OCI-LY3 (cell line): Measurements from ENCODE around the gene DNAJC5.
A peak's percentile ranks its signal among the peaks of the same experiment; 100 is the strongest.

ENCODE experiments used
- H2AFZ ChIP-seq: fragments of 200-600, 300-600 bp; shearing (Covaris generic); 2 replicates; pipeline ENCODE4 v1.6.0; 2014; ENCODE audit warnings: antibody characterized with exemption, low read depth, low read length
- H3K27ac ChIP-seq: fragments of 200-600, 300-600 bp; sonication (generic); 2 replicates; pipeline ENCODE4 v1.5.1; 2014; ENCODE audit warnings: mild to moderate bottlenecking, low read length, moderate library complexity, mixed read lengths
- H3K27me3 ChIP-seq: fragments of 200-600, 300-600 bp; sonication (generic); 2 replicates; pipeline ENCODE4 v1.6.1; 2014; ENCODE audit warnings: low read depth, low read length, mixed read lengths
- H3K36me3 ChIP-seq: fragments of 200-600, 300-600 bp; sonication (generic); replicated peaks from 2 replicates; pipeline ENCODE3; 2014; ENCODE audit warnings: low read depth, low read length, mixed read lengths
- H3K4me1 ChIP-seq: fragments of 300-600, 200-600 bp; sonication (generic); 2 replicates; pipeline ENCODE4 v1.6.1; 2014; ENCODE audit warnings: low read length, mixed read lengths
- H3K4me2 ChIP-seq: fragments of 200-600, 300-600 bp; sonication (generic); 2 replicates; pipeline ENCODE4 v1.6.1; 2014; ENCODE audit warnings: low read length, mixed read lengths
- H3K4me3 ChIP-seq: fragments of 300-600, 200-600 bp; sonication (generic); 2 replicates; pipeline ENCODE4 v1.5.1; 2014; ENCODE audit warnings: antibody characterized with exemption, mild to moderate bottlenecking, low read length, moderate library complexity
- H3K79me2 ChIP-seq: fragments of 300-600, 200-600 bp; shearing (Covaris generic); 2 replicates; pipeline ENCODE4 v1.6.1; 2014; ENCODE audit warnings: mild to moderate bottlenecking, low read length, mixed read lengths
- H3K9ac ChIP-seq: fragments of 300-600, 200-600 bp; shearing (Covaris generic); 2 replicates; pipeline ENCODE4 v1.6.0; 2014; ENCODE audit warnings: mild to moderate bottlenecking, low read length, moderate library complexity
- H3K9me3 ChIP-seq: fragments of 200-600, 300-600 bp; shearing (Covaris generic); 2 replicates; pipeline ENCODE4 v1.6.1; 2014; ENCODE audit warnings: low read length, mixed read lengths; ENCODE audit not compliant: insufficient read depth
- H4K20me1 ChIP-seq: fragments of 200-600, 300-600 bp; sonication (generic); 2 replicates; pipeline ENCODE4 v1.6.1; 2016; ENCODE audit warnings: low read length, mixed read lengths; ENCODE audit not compliant: insufficient read depth
- EZH2phosphoT487 ChIP-seq: fragments of 200-600 bp; shearing (Covaris generic); IDR thresholded peaks from 2 replicates; pipeline ENCODE4 v1.6.1; 2018; ENCODE audit warnings: antibody characterized with exemption, mixed run types, low read depth
- TF ChIP-seq, protein P1 (sequence below): fragments of 200-600, 300-600 bp; sonication (generic); IDR thresholded peaks from 2 replicates; pipeline ENCODE4 v1.5.1; 2014; ENCODE audit warnings: antibody characterized with exemption, low read length, low read depth

DNAJC5 gene

DNA sequence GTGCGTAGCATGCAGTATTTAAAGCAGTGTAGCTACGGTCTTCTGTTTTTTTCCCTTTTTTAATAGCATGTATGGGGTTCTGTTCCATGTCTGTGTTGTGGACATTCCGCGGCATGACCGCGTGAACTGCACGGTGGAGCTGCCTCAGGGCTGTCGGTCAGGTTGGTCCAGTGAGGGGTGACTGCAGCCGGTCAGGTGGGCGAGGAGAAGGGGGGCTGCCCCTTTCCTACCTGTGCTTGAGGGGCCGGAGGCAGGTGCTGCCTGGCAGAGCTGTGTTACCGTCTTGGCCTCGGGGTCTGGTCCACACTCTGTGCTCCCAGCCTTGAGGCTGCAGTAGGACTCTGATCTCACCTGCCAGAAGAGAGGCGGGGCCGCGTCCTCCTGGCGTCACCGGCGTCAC is 36.8 kb downstream of the DNAJC5 start:
- H3K27me3 ChIP-seq: no peaks in the 10 kb centered on the region
- peaks cover 55% of the 10 kb centered on the region for H3K36me3 ChIP-seq
- H3K9me3 ChIP-seq: no peaks in the 10 kb centered on the region
- H3K4me2 ChIP-seq: no peak overlapping the region
- H3K27ac ChIP-seq: no peak overlapping the region
- H3K9ac ChIP-seq: no peak overlapping the region
- H3K4me1 ChIP-seq: no peaks in the 10 kb centered on the region
- peaks cover 7% of the 10 kb centered on the region; the same call in 1 of the 2 replicates for H3K79me2 ChIP-seq
- H4K20me1 ChIP-seq: peaks cover 4% of the 10 kb centered on the region; the same call in 1 of the 2 replicates
- no peak for TF ChIP-seq EZH2phosphoT487
- TF ChIP-seq, protein P1, sequence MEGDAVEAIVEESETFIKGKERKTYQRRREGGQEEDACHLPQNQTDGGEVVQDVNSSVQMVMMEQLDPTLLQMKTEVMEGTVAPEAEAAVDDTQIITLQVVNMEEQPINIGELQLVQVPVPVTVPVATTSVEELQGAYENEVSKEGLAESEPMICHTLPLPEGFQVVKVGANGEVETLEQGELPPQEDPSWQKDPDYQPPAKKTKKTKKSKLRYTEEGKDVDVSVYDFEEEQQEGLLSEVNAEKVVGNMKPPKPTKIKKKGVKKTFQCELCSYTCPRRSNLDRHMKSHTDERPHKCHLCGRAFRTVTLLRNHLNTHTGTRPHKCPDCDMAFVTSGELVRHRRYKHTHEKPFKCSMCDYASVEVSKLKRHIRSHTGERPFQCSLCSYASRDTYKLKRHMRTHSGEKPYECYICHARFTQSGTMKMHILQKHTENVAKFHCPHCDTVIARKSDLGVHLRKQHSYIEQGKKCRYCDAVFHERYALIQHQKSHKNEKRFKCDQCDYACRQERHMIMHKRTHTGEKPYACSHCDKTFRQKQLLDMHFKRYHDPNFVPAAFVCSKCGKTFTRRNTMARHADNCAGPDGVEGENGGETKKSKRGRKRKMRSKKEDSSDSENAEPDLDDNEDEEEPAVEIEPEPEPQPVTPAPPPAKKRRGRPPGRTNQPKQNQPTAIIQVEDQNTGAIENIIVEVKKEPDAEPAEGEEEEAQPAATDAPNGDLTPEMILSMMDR: no peak
- no peak overlapping the region for H2AFZ ChIP-seq
- H3K4me3 ChIP-seq: no peak overlapping the region

DNA sequence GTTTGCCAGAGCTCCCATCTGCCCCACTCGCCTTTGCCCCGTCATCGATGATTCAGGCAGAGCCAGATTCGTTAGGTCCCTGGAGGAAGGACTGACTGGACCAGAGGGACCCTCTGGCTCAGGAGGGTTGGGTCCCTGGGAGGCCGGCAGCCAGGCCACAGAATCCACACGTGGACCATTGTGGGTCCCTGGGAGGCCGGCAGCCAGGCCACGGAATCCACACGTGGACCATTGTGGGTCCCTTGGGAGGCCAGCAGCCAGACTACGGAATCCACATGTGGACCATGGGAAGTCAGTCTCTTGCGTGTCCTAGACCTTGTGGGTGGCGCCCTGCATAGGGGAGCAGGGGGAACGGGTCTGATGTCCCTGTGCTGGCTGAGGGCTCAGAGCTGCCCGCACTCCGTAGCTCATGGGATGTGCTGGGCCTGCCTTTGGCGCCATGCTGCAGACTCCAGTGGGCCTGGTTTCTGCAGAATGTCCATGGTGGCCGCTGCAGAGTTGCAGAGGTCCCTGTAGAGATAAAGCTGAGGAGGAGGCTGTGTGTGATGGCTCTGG is 37.8 kb downstream of the DNAJC5 start:
- Histone ChIP-seq H3K4me1 (no peaks in the 10 kb centered on the region), H4K20me1 (no peaks in the 10 kb centered on the region), H2AFZ (no peak overlapping the region), H3K4me3 (no peak overlapping the region), H3K27me3 (no peaks in the 10 kb centered on the region), H3K79me2 (peaks cover 3% of the 10 kb centered on the region; the same call in 1 of the 2 replicates), H3K36me3 (peaks cover 52% of the 10 kb centered on the region), H3K9me3 (no peaks in the 10 kb centered on the region), H3K27ac (no peak overlapping the region), H3K9ac (no peak overlapping the region), H3K4me2 (no peak overlapping the region)
- no peak for TF ChIP-seq EZH2phosphoT487
- TF ChIP-seq, protein P1: no peak

DNA sequence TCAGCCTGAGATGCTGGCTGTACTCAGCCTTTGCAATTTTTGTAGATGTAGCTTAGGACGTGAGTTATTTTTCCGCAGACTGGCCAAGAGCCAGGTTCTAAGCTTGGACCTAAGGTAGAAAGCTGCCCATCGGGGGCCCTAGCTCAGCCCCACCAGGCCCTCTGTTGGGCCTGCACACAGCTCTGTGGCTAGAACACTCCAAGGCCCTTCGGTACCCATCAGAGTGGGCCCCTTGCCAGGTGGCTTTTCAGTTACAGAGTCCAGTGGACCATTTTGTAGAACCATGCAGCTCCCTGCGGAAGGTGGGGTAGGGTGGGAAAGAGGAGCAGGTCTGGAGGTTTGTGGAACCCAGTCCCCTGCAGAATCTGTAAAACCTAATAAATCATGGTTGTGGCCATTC is 38.7 kb downstream of the DNAJC5 start:
- Histone ChIP-seq H3K27ac (no peak overlapping the region), H3K4me3 (no peak overlapping the region), H3K27me3 (no peaks in the 10 kb centered on the region), H3K9me3 (no peaks in the 10 kb centered on the region), H4K20me1 (no peaks in the 10 kb centered on the region), H2AFZ (no peak overlapping the region), H3K4me1 (no peaks in the 10 kb centered on the region), H3K9ac (no peak overlapping the region), H3K4me2 (no peak overlapping the region), H3K79me2 (peaks cover 3% of the 10 kb centered on the region; the same call in 1 of the 2 replicates), H3K36me3 (peaks cover 45% of the 10 kb centered on the region)
- TF ChIP-seq, protein P1: no peak

DNA sequence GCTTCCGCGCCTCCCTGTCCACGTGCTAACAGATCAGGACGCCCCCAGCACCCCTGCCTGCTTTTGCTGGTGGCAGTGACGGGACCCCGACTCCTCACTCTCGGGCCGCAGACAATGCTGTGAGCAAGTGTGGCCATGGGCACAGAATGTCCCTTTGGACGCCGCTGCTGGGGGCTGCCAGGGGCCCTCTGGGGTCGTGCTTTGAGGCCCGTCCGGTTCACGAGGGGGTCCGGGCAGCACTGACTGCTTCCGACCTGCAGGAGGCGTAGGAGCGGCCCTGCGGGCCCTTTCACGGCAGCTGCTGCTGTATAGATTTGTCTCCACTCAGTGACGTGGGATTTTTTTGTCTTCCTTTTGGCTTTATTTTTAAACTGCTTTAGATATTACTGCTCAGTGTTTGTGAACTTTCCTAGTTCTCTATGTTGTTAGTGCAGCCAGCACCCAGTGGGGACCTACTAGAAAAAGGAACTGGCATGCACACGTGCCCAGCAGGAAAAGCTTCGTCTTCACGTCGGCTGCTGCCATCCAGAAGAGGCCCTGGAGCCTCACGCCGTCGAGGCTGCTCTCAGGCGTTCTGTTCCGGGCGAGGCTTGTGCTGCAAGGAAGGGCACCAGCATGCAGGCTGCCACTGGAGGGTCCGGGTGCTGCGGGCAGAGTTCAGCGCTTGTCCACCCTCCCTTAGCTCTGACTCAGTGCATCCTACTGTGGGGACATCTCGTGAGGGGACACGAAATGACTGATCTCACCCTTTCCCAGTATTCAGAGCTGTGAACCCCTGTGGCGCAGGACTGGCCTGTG is 39.5 kb downstream of the DNAJC5 start:
- Histone ChIP-seq H2AFZ (no peak overlapping the region), H4K20me1 (no peaks in the 10 kb centered on the region), H3K4me1 (no peaks in the 10 kb centered on the region), H3K27me3 (no peaks in the 10 kb centered on the region), H3K36me3 (peaks cover 43% of the 10 kb centered on the region), H3K9me3 (no peaks in the 10 kb centered on the region), H3K4me3 (no peak overlapping the region), H3K79me2 (peaks cover 3% of the 10 kb centered on the region; the same call in 1 of the 2 replicates), H3K4me2 (no peak overlapping the region), H3K27ac (no peak overlapping the region), H3K9ac (no peak overlapping the region)
- TF ChIP-seq, protein P1: peak; percentile 27
- TF ChIP-seq EZH2phosphoT487: no peak
